Measurements from ENCODE around the gene CPM.
"Not testable (repeated sequence)": the region's sequence is repeated elsewhere in the genome, so short reads cannot be mapped to it uniquely, and the experiment has no call there.

The CPM gene

GRCh38 chr12:68807274-68807575 lies 125.7 kb downstream of the CPM start:
- not testable (repeated sequence) for DNase-seq (ENCODE audit: low spot score)

- DNase-seq (ENCODE audit: low spot score), result no peak
Observed at GRCh38 chr12:68806488-68807237, 126.3 kb downstream of the CPM start.

DNA sequence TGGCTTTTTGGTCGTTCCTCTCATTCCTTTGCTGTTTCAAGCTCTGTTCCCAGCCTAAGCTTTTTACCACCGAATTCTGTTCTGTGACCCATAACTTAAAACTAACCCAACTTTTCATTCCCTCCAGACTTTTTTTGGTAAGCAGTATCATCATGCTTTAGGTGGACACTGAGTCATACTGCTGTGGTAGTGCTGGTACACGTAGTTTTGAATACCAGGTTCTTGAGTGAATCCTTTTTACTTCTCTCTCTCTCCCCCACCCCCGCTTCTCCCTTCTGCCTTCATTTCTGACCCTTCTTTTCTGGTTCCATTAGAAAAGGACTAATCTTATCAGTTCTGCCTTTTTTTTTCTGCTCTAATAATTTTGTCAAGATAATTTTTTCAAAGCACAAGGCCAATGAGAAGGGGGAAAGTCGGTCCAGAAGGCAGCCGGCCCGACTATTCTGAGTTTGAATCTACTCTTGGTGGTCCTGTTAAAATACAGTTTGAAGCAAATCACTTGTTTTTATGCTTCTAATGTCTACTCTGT lies 127.3 kb downstream of the CPM start:
- no peak for DNase-seq (ENCODE audit: low spot score)

GRCh38 chr12:68804657-68805591 lies 128.0 kb downstream of the CPM start:
- DNase-seq (ENCODE audit: low spot score), result no peak

DNA sequence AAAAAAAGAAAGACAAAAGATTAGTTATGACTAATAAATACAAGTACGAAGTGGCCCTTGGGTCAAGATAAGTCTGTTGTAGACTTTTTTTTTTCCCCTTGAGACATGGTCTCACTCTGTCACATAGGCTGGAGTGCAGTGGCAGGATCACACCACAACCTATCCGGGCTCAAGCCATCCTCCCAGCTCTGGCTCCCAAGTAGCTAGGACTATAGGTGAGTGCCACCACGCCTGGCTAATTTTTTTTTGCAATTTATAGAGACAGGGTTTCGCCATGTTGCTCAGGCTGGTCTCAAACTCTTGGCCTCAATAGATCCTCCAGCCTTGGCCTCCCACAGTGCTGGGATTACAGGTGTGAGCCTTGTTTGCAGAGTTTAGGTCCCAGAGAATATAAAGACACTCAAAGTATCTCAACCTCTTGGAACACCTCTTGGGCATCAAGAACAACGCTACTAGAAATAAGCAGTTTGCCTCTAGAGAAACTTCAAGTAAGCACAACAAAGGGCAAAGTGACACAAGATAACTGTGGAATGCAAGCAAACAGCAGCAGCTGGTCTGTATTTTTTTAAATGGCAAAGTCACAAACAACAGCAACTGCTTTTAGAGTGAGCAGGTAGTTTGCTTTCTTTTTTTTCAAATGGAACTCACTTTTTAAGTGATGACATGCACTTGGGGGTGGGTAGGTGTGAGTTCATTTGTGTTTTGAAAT lies 128.9 kb downstream of the CPM start:
- no peak for DNase-seq (ENCODE audit: low spot score)

DNA sequence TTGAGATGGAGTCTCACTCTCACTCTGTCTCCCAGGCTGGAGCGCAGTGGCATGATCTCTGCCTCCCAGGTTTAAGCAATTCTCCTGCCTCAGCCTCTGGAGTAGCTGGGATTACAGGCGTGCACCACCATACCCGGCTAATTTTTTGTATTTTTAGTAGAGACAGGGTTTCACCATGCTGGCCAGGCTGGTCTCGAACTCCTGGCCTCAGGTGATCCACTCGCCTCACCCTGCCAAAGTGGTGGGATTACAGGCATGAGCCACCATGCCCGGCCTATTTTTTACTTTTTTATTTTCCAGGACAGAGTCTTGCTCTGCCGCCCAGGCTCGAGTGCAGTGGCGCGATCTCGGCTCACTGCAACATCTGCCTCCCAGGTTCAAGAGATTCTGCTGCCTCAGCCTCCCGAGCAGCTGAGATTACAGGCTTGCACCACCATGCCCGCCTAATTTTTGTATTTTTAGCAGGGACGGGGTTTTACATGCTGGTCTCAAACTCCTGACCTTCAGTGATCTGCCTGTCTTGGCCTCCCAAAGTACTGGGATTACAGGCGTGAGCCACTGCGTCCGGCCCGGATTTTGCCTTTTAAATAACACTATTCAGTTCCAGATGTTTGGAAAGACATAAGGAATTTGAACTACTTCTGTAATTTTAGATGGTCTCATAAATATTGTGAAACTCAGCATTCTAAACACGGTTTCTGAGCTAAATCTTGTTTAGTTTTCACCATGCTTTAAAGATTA lies 129.9 kb downstream of the CPM start:
- peak; percentile 42 for DNase-seq (ENCODE audit: low spot score)

GRCh38 chr12:68802372-68802745 lies 130.6 kb downstream of the CPM start:
- not testable (repeated sequence) for DNase-seq (ENCODE audit: low spot score)

Measured in GM03348 (cell line).